CD4-positive, alpha-beta T cell treated with Interleukin-15 for 1 hour (primary cell): Measurements from ENCODE around the gene FBXO2.
"Not testable (repeated sequence)": the region's sequence is repeated elsewhere in the genome, so short reads cannot be mapped to it uniquely, and the experiment has no call there.

Experiments used
- DNase-seq: peaks from one replicate; pipeline ENCODE4 v3.0.0-alpha.2; 2020

The FBXO2 gene

DNA sequence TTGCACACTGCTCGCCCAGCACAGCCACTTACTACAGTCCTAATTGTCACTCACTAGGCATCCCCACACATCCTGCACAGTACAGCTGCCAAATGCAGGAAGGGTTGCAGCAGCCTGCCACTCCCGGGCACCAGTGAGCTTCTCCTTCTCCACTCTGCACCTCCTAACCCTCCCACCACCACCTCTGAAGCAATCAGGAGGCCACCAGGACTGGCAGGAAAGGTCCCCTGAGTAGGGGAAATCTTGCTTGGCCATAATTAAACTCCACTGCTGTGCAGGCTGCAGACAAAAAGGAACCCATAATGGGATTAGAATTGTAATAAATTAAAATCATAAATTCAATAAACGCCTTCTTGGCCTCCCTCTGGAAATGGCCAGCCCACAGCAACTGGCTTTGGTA lies 31.8 kb downstream of the FBXO2 start:
- no peak for DNase-seq

DNA sequence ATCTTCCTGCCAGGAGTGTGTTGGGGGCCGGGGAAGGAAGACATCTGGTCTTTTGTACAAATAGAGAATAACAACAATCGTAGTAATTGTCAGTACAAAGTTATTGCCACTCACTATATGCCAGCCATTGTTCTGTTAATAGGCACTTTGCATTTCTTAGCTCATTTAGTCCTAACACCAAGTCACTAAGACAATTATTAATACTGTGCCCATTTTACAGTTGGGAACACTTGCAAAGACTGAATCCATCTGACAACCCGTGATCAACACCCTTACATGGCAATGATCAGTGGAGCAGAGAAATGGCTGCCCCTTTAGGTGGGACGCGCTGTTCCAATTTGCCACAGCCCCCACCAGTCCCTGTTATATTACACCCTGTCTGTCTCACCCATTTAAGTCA lies 33.3 kb downstream of the FBXO2 start:
- no peak for DNase-seq

DNA sequence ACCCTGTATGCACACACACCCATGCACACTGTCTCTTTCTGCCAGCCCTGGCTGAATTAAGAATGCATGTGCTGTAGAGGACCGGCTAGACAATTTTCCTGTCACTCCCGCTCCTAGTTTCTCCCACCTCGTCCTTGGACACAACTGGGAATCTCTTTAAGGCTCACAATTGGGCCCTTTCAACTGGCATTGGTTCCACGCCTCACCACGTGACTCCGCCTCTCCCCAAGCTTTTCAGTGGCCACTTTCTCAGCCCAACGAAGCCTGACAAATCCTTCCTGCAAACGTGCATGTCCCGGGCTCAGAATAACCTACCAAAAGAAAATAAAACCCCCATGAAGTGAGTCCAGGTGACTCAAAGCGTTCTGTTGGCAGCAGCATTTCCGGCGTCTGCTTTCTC lies 33.8 kb downstream of the FBXO2 start:
- DNase-seq, result no peak

DNA sequence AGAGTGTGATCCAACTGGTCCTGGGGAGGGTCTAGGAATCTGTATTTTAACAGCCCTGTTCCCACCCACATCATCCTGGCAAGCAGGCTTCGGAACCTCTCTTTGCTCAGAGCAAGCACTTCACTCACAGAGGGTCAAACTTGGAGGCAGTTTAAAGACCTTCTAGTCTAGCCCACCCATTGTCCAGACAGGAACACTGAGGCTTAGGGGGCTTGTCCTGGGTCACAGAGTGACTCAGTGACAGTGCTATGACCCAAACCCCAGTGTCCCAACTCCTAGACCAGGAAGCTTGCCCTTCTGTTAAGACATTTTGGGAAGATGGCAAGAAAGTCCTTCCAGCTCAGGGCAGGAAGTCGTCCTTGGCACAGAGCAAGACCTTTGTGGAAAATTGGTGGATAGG lies 36.5 kb downstream of the FBXO2 start:
- DNase-seq, result no peak

DNA sequence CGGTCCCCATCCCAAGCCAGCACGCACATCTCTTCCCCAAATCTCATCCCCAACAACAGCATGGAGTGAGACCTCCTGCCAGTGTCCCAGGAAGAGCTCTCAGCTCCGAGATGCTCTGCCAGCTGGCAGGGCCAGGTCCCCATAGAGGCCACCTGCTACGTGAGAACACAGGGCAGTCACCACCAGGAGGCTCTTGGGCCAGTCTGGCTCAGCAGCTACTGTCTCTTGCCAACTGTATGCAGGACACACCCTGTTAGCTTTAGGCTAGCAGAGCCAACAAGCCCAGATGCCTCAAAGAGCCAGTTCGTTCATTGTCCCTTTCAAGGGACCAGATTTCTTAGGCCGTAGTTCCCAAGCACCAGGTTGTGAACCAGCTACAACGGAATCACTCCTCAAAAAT lies 36.9 kb downstream of the FBXO2 start:
- DNase-seq, result no peak

DNA sequence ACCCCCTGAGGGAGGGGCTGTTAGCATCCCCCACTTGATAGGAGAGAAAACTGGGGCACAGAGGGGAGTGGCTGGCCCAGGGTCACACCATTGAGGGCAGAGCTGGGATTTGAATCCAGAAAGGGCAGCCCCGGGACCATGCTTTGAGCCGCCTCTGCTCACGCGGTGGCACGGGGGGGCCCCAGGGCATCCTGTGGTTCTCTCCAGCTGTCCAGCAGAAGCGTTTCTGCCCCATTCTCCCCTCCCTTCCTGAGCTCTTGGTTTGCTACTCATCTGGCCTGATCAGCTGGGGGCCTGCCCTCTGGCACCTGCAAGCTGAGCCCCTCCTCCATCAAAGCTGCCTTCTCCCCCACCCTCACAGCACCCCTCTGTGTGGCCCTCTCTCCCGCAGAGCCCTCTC lies 37.5 kb downstream of the FBXO2 start:
- no peak for DNase-seq

DNA sequence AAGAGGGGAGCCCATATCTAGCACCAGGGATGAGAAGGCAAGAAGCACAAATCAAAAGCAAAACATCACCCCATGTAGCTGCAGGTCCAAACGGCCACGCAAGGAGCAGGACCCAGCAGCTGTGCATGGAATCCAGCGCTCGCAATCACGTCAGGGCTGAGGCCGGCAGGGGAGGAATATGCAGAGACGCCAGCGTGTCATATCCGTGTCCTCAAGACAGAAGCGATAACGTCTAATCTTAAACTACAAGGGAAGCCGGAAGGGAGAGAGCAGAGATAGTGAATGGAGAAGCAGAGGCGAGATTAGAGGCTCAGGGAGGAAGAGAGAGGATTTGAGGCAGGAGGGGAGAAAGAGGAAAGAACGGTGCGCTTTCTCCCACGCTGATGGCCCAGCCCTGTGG lies 39.1 kb downstream of the FBXO2 start:
- no peak for DNase-seq

DNA sequence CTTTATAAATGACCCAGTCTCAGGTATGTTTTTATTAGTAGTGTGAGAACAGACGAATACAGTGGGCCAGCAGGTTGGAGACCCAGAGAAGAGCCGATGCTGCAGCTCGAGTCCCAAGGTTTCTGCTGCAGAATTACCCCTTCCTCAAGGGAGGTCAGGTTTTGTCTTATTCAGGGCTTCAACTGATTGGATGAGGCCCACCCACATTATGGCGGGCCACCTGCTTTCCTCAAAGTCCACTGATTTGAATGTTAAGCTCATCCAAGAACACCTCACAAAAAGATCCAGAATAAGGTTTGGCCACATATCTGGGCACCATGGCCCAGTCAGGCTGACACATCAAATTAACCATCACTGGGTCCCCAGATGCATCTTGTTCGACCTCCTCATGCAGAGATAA lies 40.9 kb downstream of the FBXO2 start:
- DNase-seq, result no peak

DNA sequence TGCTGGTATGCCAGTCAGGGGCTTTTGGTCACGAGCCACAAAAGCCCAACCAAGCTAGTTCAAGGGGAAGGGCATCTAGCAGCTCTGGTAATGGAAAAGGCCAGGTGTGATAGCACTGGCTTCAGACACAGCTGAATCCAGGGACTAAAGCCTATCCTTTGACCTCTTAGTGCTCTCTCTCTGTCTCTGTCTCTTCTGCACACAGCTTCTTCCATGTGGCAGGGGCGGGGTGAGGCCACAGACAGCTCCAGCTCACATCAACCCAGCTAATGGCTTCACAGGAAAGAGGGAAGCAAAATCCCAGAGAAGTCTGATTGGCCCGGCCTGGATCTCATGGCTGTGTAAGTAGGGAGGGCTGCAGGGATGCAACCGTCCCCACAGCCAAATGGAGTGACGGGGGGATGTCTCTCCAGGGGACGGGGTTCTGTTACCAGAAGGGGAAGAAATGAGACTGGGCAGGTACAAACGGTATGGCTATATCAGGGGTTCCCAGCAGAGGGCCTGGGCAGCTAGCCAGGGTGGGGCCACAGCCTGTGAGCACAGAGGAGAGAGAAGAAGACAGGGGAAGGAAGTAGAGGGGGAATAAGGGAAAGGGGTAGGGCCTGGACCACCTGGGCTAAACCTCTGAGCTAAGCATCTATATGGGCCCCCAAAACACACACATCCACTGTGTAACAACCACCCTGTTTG lies 42.4 kb downstream of the FBXO2 start:
- no peak for DNase-seq

DNA sequence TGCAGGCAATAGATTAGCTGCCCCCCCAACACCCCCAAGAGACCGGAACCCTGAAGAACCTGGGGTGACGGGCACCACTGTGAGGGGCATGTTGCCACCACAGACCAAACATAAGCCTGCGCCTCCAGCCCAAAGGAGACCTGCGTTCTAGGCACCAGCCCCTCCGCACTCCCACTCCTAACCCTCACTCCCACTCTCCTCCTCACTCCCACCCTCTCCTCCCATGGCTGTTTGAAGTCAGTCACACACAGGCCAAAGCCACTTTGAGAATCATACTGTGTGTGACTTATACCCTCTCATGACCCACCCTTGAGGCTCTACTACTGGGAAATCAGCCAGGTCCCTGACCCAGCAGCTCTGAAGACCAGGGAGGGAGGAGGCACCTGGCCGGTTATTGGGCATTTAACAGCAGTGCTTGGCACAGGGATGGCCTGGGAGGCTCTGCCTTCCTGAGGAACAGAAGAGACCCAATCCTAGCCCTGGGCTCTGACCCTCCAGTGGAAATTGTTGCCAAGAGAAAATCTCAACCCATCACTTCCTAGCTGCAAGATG lies 43.5 kb downstream of the FBXO2 start:
- DNase-seq, result no peak

DNA sequence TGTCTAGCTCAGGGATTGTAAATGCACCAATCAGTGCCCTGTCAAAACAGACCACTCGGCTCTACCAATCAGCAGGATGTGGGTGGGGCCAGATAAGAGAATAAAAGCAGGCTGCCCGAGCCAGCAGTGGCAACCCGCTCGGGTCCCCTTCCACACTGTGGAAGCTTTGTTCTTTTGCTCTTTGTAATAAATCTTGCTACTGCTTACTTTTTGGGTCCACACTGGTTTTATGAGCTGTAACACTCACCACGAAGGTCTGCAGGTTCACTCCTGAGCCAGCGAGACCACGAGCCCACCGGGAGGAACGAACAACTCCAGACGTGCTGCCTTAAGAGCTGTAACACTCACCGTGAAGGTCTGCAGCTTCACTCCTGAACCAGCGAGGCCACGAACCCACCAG lies 44.9 kb downstream of the FBXO2 start:
- not testable (repeated sequence) for DNase-seq

DNA sequence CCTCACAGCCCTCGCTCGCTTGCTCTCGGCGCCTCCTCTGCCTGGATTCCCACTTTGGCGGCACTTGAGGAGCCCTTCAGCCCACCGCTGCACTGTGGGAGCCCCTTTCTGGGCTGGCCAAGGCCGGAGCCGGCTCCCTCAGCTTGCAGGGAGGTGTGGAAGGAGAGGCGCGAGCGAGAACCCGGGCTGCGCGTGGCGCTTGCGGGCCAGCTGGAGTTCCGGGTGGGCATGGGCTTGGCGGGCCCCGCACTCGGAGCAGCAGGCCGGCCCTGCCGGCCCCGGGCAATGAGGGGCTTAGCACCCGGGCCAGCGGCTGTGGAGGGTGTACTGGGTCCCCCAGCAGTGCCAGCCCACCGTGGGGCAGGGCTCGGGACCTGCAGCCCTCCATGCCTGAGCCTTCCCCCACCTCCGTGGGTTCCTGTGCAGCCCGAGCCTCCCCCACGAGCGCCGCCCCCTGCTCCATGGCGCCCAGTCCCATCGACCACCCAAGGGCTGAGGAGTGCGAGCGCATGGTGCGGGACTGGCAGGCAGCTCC lies 45.6 kb downstream of the FBXO2 start:
- not testable (repeated sequence) for DNase-seq

DNA sequence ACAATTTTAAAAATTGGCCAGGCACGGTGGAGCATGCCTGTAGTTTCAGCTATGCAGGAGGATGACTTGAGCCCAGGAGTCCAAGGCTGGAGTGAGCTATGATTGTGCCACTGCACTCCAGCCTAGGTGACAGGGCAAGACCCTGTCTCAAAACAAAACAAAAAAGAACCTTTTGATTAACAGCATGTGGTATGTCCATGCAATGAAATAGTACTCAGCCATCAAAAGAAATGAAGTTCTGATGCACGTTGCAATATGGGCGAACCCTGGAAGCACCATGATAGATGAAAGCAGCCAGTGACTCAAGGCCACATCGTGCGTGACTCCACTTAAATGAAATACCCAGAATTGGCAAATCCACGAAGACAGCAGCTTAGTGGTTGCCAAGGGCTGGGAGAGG lies 47.5 kb downstream of the FBXO2 start:
- no peak for DNase-seq

DNA sequence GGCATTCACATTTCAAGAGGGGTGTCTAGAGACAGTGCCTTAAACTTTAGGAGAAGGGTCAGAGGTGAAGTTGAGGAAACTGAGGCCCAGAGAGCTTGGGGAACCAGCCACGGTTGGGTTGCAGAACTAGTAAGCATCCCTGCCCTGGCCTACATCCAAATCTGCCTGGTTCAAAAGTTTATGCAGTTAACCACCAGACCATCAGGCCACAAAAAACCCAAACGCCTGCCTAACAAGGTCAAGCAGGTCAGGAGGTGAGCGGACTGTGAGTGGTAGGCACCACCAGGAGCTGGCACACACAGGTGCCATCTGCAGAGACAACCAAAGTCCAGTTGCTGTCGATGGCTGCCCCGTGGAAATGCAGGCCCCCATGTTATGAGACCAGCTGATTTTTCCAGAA lies 51.2 kb downstream of the FBXO2 start:
- no peak for DNase-seq

DNA sequence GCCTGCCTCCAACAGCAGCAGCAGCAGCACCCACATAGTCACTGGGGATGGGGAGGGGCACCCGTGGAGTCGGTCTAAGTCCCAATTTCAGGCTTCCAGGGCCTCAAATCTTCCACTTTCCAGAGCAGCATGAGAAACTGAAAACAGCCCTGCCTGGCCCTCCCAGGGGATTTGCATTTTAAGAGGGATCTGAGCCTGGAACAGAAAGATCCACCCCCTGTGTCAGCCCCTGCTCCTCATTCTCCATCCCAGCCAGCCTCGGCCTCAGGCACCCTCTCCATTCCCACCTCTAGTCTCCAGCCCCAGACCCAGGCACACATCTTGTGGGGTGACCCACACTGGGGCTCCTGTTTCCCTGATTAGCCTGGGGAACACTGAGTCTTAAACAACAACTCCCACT lies 51.8 kb downstream of the FBXO2 start:
- DNase-seq, result no peak

DNA sequence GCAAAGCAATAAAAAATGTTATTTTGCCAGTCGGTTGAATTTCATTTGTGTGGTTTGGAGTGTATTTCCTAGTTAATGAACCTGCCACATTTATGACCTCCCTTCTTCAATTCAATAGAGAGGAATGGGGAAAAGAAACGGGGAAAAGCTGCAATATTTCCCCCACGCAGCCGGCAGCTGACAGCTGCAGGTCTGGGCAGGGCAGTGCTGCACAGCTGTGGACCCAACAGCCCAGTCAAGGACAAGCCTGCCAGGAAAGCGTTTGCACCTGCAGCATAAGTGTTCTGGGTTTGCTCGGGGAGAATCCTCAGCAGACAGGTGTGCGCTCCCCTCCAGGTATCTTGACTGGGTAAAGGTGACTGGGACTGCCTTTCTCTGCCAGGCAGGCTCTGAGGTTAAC lies 53.4 kb downstream of the FBXO2 start:
- no peak for DNase-seq

DNA sequence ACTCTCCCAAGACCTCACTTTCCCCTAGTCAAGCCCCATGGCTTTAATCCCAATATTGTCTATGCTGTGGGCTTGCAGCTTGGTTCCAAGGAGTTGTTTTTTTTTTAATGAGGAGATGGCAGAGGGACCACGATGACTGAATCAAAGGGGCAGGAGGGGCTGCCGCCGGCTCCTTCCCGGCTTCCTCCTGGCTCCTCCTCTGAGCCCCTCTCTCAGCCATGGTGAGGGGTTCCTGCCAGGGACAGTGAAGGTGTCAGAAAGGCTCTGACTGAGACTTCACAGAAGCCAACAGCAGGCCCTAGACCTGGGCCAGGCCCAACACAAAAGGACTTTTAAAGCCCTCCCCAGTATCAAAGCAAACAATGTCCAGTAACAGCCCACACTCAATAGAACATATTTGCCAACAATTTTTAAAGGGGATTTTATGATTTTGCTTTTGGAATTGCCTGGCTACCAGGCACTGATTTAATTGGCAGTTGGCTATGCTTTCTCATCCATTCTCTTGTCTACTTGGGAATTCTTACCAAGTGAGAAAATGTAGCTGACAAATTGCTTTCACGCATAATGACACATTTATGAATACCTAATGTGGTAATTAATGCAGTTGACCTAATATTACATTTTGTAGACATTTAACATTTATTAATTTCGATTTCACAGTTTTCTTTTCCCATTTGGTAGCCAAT lies 54.2 kb downstream of the FBXO2 start:
- DNase-seq, result no peak

DNA sequence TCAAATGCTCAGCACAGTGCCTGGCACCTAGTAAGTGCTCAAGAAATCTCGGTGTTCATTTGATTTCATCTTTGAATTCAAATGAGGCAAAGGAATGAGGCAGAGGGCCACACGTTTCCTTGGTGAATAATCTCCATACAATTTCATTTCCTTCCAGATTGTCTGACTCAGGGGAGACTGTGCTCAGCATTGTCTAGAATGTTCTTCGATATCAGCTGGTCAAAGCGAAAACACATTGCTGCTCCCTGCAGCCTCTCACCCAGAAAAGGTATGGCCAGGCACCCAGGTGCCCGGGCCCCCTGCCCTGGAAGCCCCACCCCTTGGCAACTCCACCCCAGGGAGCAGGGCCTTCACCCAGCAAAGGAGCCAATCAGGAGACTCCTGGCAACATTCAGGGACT lies 55.8 kb downstream of the FBXO2 start:
- DNase-seq, result no peak
